GM18909 (cell line): ENCODE measurements around the gene BAG5.

Source experiments
- ATAC-seq: cut with Tn5 transposase; IDR thresholded peaks from one replicate; pipeline ENCODE4 v1.9.1; 2021; ENCODE audit warnings: mild to moderate bottlenecking; ENCODE audit not compliant: unreplicated experiment, poor library complexity

BAG5 gene

DNA sequence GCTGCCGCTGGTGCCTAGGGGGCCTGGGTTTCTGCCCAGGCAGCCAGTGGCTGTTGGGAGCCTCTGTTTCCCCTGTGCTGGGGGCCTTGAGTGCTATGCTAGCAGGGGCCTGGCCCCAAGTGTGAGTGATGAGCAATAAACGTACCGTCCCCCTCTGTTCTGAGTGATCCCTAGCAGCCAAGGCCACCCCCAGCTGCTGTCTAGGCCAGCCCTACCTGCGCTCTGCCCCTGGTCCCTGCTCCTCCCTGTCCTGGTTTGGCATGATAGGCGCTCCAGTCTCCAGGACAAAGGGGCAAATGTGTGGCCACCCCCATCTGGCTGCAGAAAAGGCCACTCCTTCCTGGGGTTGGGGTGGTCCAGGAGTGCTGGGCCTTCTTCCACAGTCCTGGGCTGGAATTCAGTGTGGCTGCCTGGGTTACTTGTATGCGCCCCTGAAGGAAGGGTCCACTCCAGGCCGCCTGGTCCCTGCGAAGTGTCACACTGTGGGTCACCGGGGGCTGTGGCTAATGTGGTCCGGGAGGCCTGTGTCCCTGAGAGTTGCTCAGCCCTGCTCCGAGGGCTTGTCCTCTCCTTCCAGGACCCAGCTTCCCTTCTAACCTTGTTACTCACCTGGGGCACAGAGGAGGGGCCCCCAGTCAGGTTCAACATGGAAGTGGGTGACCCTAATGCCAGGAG lies 26.4 kb downstream of the BAG5 start:
- ATAC-seq = no peak

- no peak for ATAC-seq
Observed at GRCh38 chr14:103535081-103535890, 27.2 kb downstream of the BAG5 start.

DNA sequence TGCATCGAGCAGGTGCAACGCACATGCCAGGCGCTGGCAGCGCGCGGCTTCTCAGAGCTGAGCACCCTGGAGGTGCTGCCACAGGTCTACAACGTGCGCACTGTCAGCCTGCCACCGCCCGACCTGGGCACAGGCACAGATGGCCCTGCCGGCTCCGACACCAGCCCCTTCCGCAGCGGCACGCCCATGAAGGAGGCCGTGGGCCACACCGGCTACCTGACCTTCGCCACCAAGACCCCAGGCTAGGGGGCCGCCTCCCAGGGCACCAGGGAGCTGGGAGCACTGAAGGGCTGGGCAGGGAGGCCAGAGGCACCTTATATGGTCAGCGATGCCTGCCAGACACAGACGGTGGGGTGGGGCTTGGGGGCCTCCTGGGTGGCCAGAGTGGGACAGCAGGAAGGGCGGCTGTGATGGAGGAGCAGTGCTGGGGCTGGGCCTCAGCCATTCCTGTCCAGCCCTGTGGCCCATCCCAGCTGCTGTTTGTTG lies 27.8 kb downstream of the BAG5 start:
- ATAC-seq = no peak

DNA sequence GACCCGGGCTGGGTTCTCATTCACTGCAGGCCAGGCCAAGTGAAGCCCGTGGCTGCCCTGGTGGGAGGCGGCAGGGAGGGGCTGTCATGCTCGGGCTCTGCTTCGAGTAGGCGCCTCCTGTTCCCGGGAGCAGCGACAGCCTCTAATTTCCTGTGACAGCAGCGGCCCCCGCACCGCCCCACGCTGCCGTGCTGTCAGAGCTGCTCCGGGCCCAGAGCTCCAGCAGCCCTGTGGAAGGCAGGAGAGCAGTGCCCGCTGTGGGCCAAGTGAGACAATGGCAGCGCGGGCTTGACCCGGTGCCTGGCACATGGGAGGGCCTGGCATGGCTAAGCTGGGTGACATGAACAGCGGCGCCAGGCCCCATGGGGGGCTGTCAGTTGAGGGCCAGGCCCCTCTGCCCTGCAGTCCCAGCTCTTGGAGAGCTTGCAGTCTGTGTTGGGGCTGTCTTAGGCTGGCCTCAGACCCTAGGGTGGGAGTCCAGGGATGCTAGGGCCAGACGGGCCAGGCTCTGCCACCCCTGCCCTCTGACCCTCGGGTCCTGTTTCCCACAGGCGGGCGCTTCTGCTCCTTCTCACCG lies 28.4 kb downstream of the BAG5 start:
- no peak for ATAC-seq

DNA sequence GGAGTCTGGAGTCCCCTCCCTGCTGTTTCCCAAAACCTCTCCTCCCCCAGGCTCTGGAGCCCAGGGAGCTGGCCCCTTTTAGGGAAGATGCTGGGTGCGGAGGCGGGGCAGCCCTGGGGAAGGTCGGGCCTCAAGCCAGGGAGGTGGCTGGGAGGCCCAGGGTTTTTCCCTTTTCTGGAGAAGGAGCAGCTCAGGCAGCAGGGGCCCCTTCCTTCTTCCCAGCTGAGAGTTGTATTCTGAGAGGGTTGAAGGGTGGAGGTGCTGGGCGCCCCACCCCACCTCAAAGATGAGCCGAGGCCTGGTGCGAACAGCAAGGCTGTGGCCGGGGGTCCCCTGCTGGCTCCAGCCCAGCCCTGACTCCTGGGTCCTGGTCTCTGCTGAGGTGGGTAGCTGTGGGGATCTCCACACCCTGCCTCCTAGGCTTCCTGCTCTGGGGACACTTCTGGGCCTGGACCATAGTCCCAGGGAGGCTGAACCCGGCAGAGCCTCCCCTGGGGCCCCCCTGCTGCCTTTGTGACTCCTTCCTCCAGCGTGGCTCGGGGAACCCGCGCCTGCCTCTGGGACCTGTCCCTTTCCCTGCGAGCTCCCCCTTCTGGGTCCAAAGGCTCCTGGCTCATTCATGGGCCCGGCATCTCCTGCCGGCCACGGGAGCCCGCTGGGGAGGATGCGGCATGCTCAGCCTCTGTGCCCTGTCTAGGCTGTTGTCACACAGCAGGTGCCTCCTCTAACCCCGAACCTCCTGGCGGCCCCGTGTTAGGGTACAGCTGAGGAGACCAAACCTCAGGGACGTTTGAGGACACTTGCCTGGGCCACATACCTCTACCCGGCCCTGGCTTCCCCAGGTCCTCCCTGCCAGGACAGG lies 29.1 kb downstream of the BAG5 start:
- no peak for ATAC-seq

GRCh38 chr14:103532216-103533136 lies 30.0 kb downstream of the BAG5 start:
- ATAC-seq = no peak

GRCh38 chr14:103531421-103532215 lies 30.8 kb downstream of the BAG5 start:
- no peak for ATAC-seq

- no peak for ATAC-seq
Observed at GRCh38 chr14:103530831-103531230, 31.6 kb downstream of the BAG5 start.

- no peak for ATAC-seq
Observed at GRCh38 chr14:103530390-103530789, 32.1 kb downstream of the BAG5 start.

- no peak for ATAC-seq
Observed at GRCh38 chr14:103529383-103530365, 32.8 kb downstream of the BAG5 start.

GRCh38 chr14:103528587-103529382 lies 33.7 kb downstream of the BAG5 start, which contains the start of gene TRMT61A:
TSS of gene TRMT61A (plus strand) at chr14:103529196. CDS start at chr14:103529979, 783 bp downstream.
- no peak for ATAC-seq

DNA sequence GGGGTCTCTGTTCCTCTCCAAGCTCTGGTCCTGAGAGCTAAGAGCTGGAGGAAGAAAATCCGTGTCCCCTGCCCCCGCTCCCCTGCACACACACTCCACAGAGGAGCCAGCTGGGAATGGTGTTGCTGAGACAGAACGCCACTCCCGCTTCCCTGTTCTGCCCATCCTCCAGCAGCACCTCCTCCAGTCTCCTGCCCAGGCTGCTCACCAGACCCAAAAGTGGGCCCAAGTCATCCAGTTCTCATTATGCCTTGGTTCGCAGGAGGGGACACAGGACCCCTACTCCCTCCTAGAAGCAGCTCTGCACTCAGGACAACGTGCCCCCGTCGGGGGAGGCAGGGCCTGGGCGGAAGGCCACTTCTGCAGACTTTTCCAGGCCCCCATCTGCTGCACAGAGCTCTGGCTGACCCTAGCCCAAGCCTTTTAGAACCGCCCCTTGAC lies 34.3 kb downstream of the BAG5 start:
- no peak for ATAC-seq

DNA sequence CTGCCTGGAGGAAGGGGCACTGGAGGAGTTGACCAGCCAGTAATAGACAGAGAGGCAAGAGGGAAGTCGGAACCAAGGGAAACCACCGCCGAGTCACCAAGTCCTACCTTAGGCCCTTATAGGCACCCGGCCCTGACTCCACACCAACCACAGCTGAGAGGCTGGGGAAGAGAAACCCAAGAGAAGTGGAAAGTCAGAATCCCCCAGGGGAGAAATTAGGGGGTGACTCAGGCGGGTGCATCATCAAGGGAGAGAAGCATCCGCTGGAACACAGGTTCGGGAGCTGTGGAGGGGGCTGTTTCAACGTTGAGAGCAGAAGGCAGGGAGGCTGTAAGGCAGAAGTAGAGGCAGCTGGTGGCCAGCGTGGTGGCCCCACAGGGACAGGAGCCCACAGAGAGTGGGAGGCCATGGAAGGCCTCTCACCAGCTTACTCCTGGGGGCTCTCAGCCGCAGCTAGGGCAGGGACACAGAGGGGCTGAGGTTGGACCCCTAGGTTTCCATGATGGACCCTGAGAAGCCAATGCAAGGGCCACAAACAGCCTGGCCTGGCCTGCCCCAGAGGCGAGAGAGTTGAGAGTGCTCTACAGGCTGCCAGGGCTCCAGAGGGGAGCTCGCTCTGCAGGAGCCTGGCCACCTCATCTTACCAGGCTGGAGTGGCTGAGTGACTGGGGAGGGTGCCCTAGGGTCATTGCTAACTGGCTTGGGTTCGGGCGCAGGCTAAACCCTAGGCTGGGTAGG lies 34.9 kb downstream of the BAG5 start:
- peak; percentile 55 for ATAC-seq

DNA sequence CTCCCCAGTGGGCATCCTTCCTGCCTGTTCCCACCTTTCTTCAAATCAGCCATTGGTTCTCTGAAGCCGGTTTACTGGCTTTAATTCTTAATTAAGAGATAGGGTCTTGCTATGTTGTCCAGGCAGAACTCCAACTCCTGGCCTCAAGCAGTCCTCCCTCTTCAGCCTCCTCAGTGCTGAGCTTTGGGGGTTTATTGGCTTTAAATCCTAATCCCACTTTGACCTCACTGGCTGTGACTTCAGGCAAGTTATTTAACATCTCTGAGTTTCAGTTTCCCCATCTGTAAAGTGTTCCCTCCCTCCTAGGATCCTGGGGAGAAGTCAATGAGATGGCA lies 35.6 kb downstream of the BAG5 start:
- ATAC-seq = no peak

- ATAC-seq = no peak
Observed at GRCh38 chr14:103526247-103526913, 36.1 kb downstream of the BAG5 start.
